ENCODE results near the gene BRAT1.

The BRAT1 gene

GRCh38 chr7:2499181-2499580 lies 56.1 kb downstream of the BRAT1 start:
- TF ChIP-seq JUND (IDR thresholded peaks at IDR 0.05; ENCODE audit: low read depth): no peak
- in situ Hi-C loops (cut with HindIII; ENCODE audit: low pct_unique_long_range_greater_than_20kb, low sequenced_read_pairs): no loop called here
- DNase-seq (ENCODE audit: low read depth in 1 of 2, low spot score in 1 of 2): no peak

DNA sequence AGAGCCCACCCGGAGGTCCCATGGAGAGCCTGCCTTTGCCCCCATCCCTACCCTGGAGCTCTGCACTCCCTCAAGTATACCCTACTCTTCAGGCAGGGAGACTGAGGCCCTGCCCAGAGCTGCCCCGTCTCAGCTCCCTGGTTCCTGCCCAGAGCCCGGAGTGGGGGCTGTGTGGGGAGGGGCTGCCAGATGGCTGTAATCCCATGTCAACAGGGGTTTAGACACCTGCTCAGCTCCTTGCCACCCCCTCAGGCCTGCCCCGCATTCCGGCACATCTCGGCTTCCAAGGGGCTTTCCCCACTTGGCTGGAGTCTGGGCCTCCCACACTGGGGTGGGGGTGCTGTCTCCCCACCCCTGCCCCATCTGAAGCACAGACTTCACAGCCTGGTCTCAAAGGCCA lies 56.6 kb downstream of the BRAT1 start:
- TF ChIP-seq JUND (IDR thresholded peaks at IDR 0.05; ENCODE audit: low read depth): no peak
- DNase-seq (ENCODE audit: low read depth in 1 of 2, low spot score in 1 of 2): no peak
- in situ Hi-C loops (cut with HindIII; ENCODE audit: low pct_unique_long_range_greater_than_20kb, low sequenced_read_pairs): no loop called here

DNA sequence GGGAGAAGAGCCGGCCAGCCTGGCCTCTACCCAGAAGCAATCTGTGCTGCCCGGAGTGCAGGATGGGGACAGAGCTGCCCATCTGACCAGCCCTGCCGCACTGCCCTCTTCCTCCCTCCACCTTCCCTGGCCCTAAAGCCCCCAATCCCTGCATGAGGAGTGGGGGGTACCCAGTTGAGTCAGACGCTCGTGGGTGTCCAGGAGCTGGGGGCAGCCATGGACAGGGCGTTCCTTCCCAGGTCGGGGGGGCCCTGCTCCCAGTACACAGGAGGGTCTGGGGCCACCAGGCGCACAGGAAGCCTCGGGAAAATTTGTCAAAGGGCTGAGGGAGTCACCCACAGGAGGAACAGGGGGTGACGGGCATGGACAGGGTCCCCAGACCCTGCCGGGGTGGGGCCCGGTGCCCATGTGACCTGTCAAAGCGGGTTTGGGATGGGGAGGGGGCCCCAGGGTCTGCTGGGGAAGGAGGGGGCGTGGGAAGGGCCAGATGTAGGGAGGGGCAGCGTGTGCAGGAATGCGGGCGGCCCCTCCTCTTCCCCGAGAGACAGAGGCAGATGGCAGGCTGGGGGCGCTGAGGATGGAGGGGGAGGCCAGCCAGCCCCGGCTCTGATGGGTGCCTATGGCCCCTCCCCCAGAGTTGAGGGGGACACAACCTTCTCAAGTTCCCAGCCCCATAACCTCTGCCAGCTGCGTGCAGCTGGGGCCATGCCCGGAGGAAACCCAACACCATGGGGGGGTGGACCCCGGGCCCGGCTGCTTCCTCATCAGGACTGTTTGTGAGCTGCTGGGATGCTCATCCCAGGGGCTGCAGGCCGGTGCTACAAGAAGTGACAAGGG lies 57.6 kb downstream of the BRAT1 start:
- in situ Hi-C loops (cut with HindIII; ENCODE audit: low pct_unique_long_range_greater_than_20kb, low sequenced_read_pairs): no loop called here

DNA sequence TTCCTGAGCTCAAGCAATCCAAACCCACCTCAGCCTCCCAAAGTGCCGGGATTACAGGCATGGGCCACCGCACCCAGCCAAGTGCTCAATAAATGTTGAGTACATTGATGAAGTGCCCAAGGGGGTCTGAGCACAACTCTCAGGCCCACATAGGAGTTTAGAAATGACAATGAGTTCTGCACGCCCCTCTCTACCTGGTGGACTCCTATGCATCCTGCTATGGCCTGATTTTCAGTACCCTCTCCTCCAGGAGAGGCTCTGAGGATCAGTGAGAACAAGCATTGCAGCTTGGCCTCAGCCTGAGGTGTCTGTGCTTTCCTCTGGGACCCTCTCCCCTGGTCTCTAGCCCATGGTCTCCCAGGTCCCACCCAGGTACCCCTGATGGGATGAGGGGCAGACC lies 58.3 kb downstream of the BRAT1 start:
- TF ChIP-seq JUND (IDR thresholded peaks at IDR 0.05; ENCODE audit: low read depth): no peak
- DNase-seq (ENCODE audit: low read depth in 1 of 2, low spot score in 1 of 2): no peak
- in situ Hi-C loops (cut with HindIII; ENCODE audit: low pct_unique_long_range_greater_than_20kb, low sequenced_read_pairs): no loop called here

More for the DNA sequence above, 57.6 kb downstream of the BRAT1 start:
- TF ChIP-seq JUND (IDR thresholded peaks at IDR 0.05; ENCODE audit: low read depth): no peak
- no peak for DNase-seq (ENCODE audit: low read depth in 1 of 2, low spot score in 1 of 2)

DNA sequence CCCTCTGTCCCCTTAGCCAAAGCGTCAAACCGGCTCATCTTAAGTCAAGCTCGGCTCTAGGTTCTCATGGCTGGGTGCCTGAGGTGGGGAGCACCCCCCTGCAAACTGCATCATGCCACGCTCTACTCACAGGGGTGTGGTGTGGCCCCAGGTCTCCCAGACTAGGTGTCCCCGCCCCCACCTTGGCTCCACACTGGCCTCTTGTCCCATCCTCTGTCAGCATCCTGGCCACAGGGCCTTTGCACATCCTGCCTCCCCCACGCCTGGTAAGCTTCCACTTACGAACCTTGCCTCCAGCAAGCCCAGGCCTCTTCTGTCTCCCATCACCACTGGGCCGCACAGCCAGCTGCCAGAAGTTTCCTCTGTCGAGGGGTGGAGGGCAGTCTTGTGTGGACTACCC lies 58.9 kb downstream of the BRAT1 start:
- in situ Hi-C loops (cut with HindIII; ENCODE audit: low pct_unique_long_range_greater_than_20kb, low sequenced_read_pairs): no loop called here
- no peak for TF ChIP-seq JUND (IDR thresholded peaks at IDR 0.05; ENCODE audit: low read depth)
- DNase-seq (ENCODE audit: low read depth in 1 of 2, low spot score in 1 of 2): no peak

- in situ Hi-C loops (cut with HindIII; ENCODE audit: low pct_unique_long_range_greater_than_20kb, low sequenced_read_pairs): no loop called here
- no peak for DNase-seq (ENCODE audit: low read depth in 1 of 2, low spot score in 1 of 2)
- no peak for TF ChIP-seq JUND (IDR thresholded peaks at IDR 0.05; ENCODE audit: low read depth)
Measured at GRCh38 chr7:2495418-2496299, 59.7 kb downstream of the BRAT1 start.

GRCh38 chr7:2494191-2495130 lies 60.9 kb downstream of the BRAT1 start:
- in situ Hi-C loops (cut with HindIII; ENCODE audit: low pct_unique_long_range_greater_than_20kb, low sequenced_read_pairs): no loop called here

DNA sequence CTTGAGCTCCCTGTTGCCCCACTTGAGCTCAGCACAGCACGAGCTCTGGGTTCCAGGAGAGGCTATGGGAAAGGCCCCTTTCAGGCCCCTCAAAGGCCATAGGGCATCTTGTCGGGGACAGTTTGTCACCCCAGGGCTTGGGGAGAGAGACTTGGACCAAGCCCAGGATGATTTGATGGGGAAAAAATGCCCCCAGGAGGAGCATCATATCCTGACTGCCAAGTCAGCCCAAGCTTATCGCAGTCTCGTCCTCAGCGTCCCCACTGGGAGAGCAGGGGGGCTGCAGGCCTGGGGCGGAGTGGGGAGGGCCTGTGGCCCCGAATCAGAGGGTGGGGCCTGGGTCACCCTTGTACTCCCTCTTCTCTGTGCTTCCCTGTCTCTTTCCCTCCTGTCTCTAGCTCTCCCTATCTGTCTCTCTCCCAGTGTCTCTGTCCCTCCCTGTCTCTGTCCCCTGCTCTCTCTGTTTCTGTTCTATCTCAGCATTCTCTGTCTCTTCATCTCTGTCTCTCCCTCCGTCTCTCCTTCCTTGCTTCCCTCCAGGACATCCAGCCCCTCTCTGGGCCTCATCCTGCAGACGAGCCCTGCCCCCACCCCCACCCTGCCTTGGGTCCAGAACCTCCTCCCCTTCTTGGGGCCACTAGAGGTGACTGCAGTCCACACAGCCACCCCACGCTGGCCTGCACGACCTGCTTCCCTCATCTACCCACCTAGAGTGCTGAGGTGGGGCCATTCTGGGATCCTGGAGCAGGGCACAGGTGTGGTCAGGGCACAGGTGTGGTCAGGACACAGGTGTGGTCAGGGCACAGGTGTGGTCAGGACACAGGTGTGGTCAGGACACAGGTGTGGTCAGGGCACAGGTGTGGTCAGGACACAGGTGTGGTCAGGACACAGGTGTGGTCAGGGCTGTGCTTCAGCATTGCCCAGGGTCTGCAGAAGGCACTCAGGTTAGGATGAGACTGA lies 61.8 kb downstream of the BRAT1 start:
- in situ Hi-C loops (cut with HindIII; ENCODE audit: low pct_unique_long_range_greater_than_20kb, low sequenced_read_pairs): no loop called here

More at GRCh38 chr7:2494191-2495130, 60.9 kb downstream of the BRAT1 start:
- no peak for DNase-seq (ENCODE audit: low read depth in 1 of 2, low spot score in 1 of 2)
- no peak for TF ChIP-seq JUND (IDR thresholded peaks at IDR 0.05; ENCODE audit: low read depth)

GRCh38 chr7:2492038-2492437 lies 63.3 kb downstream of the BRAT1 start:
- no peak for TF ChIP-seq JUND (IDR thresholded peaks at IDR 0.05; ENCODE audit: low read depth)
- in situ Hi-C loops (cut with HindIII; ENCODE audit: low pct_unique_long_range_greater_than_20kb, low sequenced_read_pairs): no loop called here
- no peak for DNase-seq (ENCODE audit: low read depth in 1 of 2, low spot score in 1 of 2)

More for the DNA sequence above, 61.8 kb downstream of the BRAT1 start:
- DNase-seq (ENCODE audit: low read depth in 1 of 2, low spot score in 1 of 2): no peak
- TF ChIP-seq JUND (IDR thresholded peaks at IDR 0.05; ENCODE audit: low read depth): no peak

DNA sequence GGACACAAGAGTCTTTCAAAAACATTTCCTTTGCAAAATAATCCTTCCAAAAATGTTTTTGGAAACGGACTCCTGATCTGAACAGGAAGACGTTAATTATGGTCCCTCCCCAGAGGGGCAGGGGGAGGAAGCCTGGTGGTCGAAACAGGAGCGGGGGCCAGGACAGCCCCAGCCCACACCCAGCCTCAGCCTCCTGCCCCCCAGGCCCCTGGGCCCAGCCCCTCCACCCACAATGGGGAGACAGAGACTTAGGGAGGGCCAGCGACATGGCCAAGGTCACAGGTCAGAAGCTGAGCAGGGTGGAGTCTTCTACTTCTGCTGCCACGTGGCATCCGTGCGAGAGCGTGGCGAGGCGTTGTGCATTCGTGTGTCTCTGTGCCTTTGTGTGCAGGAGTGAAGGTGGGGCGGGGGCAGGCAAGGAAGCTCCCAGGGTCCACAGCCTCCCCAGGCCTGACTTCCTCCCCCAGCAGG lies 65.1 kb downstream of the BRAT1 start:
- in situ Hi-C loops (cut with HindIII; ENCODE audit: low pct_unique_long_range_greater_than_20kb, low sequenced_read_pairs): no loop called here
- TF ChIP-seq JUND (IDR thresholded peaks at IDR 0.05; ENCODE audit: low read depth): no peak
- DNase-seq (ENCODE audit: low read depth in 1 of 2, low spot score in 1 of 2): no peak

DNA sequence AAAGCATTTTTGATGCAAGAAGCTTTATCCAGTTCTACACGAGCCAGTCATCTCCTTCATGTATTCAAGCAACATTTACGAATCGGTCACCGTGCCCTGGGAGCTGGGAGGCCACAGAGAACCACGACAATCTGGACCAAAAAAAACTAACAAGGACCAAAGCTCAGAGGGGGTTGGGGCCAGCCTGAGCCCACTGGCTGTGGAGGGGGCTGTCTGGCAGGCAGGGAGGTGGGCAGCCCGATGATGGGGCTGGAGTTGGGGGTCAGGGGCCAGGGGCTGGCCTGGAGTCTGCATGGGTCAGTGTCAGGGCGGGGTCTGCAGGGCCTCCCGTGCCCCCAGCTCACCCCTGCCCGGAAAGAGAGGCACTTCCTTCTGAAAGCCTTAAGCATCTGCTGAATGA lies 66.6 kb downstream of the BRAT1 start:
- in situ Hi-C loops (cut with HindIII; ENCODE audit: low pct_unique_long_range_greater_than_20kb, low sequenced_read_pairs): no loop called here
- TF ChIP-seq JUND (IDR thresholded peaks at IDR 0.05; ENCODE audit: low read depth): no peak
- DNase-seq (ENCODE audit: low read depth in 1 of 2, low spot score in 1 of 2): no peak
